ENCODE results near the gene KSR2. TPM values are rescaled to one million over a fixed set of nuclear protein-coding genes. Genes with fewer than 3 reads are reported as not detected.
A peak's percentile ranks its signal among the peaks of the same experiment; 100 is the strongest.

The KSR2 gene
- total RNA-seq, 1 donor from 2014 or later = 2.0 TPM

- Mint-ChIP-seq H3K4me1 (ENCODE audit: unreplicated experiment) (peaks cover 7% of the 10 kb centered on the region), H3K36me3 (no peaks in the 10 kb centered on the region), H3K4me3 (peak overlapping the region; percentile 6), H3K27ac (no peak overlapping the region), H3K27me3 (peaks cover 25% of the 10 kb centered on the region), H3K9me3 (no peaks in the 10 kb centered on the region)
- TF ChIP-seq CTCF (conservative IDR thresholded peaks at IDR 0.05) = peak; percentile 99
- peak; percentile 86 for DNase-seq (ENCODE audit: extremely low spot score, unreplicated experiment)
Measured at GRCh38 chr12:117836999-117837736, 131.6 kb downstream of the KSR2 start.

GRCh38 chr12:117836476-117836875 lies 132.3 kb downstream of the KSR2 start:
- Mint-ChIP-seq H3K9me3 (no peaks in the 10 kb centered on the region), H3K27me3 (peaks cover 21% of the 10 kb centered on the region), H3K27ac (no peak overlapping the region), H3K36me3 (no peaks in the 10 kb centered on the region), H3K4me3 (no peak overlapping the region), H3K4me1 (ENCODE audit: unreplicated experiment) (peaks cover 7% of the 10 kb centered on the region)
- no peak for TF ChIP-seq CTCF (conservative IDR thresholded peaks at IDR 0.05)
- no peak for DNase-seq (ENCODE audit: extremely low spot score, unreplicated experiment)

- Mint-ChIP-seq H3K27ac (no peak overlapping the region), H3K9me3 (no peaks in the 10 kb centered on the region), H3K27me3 (peaks cover 21% of the 10 kb centered on the region), H3K4me3 (no peak overlapping the region), H3K4me1 (ENCODE audit: unreplicated experiment) (peaks cover 7% of the 10 kb centered on the region), H3K36me3 (no peaks in the 10 kb centered on the region)
- DNase-seq (ENCODE audit: extremely low spot score, unreplicated experiment) = no peak
- no peak for TF ChIP-seq CTCF (conservative IDR thresholded peaks at IDR 0.05)
Measured at GRCh38 chr12:117835156-117835555, 133.6 kb downstream of the KSR2 start.

- Mint-ChIP-seq H3K9me3 (peaks cover 6% of the 10 kb centered on the region), H3K4me3 (no peak overlapping the region), H3K36me3 (no peaks in the 10 kb centered on the region), H3K4me1 (ENCODE audit: unreplicated experiment) (peaks cover 7% of the 10 kb centered on the region), H3K27ac (no peak overlapping the region), H3K27me3 (peaks cover 9% of the 10 kb centered on the region)
- DNase-seq (ENCODE audit: extremely low spot score, unreplicated experiment) = no peak
- no peak for TF ChIP-seq CTCF (conservative IDR thresholded peaks at IDR 0.05)
Measured at GRCh38 chr12:117832459-117833457, 136.0 kb downstream of the KSR2 start.

GRCh38 chr12:117830471-117830870 lies 138.3 kb downstream of the KSR2 start:
- no peak for TF ChIP-seq CTCF (conservative IDR thresholded peaks at IDR 0.05)
- H3K36me3 Mint-ChIP-seq = no peaks in the 10 kb centered on the region
- H3K27ac Mint-ChIP-seq = no peak overlapping the region
- H3K9me3 Mint-ChIP-seq = peaks cover 6% of the 10 kb centered on the region
- H3K4me3 Mint-ChIP-seq = no peak overlapping the region
- no peaks in the 10 kb centered on the region for H3K4me1 Mint-ChIP-seq (ENCODE audit: unreplicated experiment)
- no peak for DNase-seq (ENCODE audit: extremely low spot score, unreplicated experiment)
- peaks cover 6% of the 10 kb centered on the region for H3K27me3 Mint-ChIP-seq

All from type B pancreatic cell (in vitro differentiated cells).